Stimulated activated naive CD8-positive, alpha-beta T cell treated with anti-CD3 and anti-CD28 coated beads, Interleukin-15, amount 100 ng/mL, for 72 hours (primary cell): ENCODE data around the gene MAP3K20.
A peak's percentile ranks its signal among the peaks of the same experiment; 100 is the strongest.
"Not testable (repeated sequence)": the region's sequence is repeated elsewhere in the genome, so short reads cannot be mapped to it uniquely, and the experiment has no call there.

Source experiments
- ATAC-seq: fragments of 150-1000 bp; cut with Tn5 transposase; 2 replicates; pipeline ENCODE4 v1.10.0; 2021; ENCODE audit warnings: mild to moderate bottlenecking, moderate library complexity
- DNase-seq, 2 donors: peaks; one replicate each; pipeline ENCODE4 v3.0.0; 2021 to 2022
- H3K27ac Mint-ChIP-seq, 2 donors: one replicate each; pipeline ENCODE4 v1.8.0; 2022; ENCODE audit warnings: mild to moderate bottlenecking in 2 of 2, mixed read lengths in 2 of 2, moderate library complexity in 2 of 2
- H3K27me3 Mint-ChIP-seq: one replicate; pipeline ENCODE4 v1.8.0; 2022; ENCODE audit warnings: mixed read lengths
- H3K4me1 Mint-ChIP-seq: one replicate; pipeline ENCODE4 v1.8.0; 2022; ENCODE audit warnings: mild to moderate bottlenecking, mixed read lengths
- H3K4me3 Mint-ChIP-seq, 2 donors: one replicate each; pipeline ENCODE4 v1.8.0; 2022; ENCODE audit warnings: mild to moderate bottlenecking in 2 of 2, mixed read lengths in 2 of 2, moderate library complexity in 1 of 2
- H3K9me3 Mint-ChIP-seq, 2 donors: one replicate each; pipeline ENCODE4 v1.8.0; 2022; ENCODE audit warnings: mixed read lengths in 2 of 2

MAP3K20 gene

GRCh38 chr2:173282795-173283545 is 207.3 kb downstream of the MAP3K20 start:
- Mint-ChIP-seq H3K9me3 (no peaks in the 10 kb centered on the region), H3K27me3 (no peaks in the 10 kb centered on the region), H3K4me3 (no peak overlapping the region), H3K4me1 (peaks cover 10% of the 10 kb centered on the region), H3K27ac (peak overlapping the region in 1 of 2 donors; percentile 63)
- DNase-seq (no peak), ATAC-seq (no peak)

GRCh38 chr2:173286153-173286809 is 210.6 kb downstream of the MAP3K20 start:
- Mint-ChIP-seq H3K4me1 (peaks cover 5% of the 10 kb centered on the region), H3K9me3 (no peaks in the 10 kb centered on the region), H3K27ac (no peak overlapping the region), H3K27me3 (no peaks in the 10 kb centered on the region), H3K4me3 (no peak overlapping the region)
- peak; percentile 87 for ATAC-seq
- no peak for DNase-seq

- ATAC-seq (no peak), DNase-seq (no peak)
- H3K27ac Mint-ChIP-seq = no peak overlapping the region
- H3K27me3 Mint-ChIP-seq = no peaks in the 10 kb centered on the region
- no peaks in the 10 kb centered on the region for H3K9me3 Mint-ChIP-seq
- no peak overlapping the region for H3K4me3 Mint-ChIP-seq
- peaks cover 5% of the 10 kb centered on the region for H3K4me1 Mint-ChIP-seq
Measured at GRCh38 chr2:173287594-173287993, 211.9 kb downstream of the MAP3K20 start.

- H3K27ac Mint-ChIP-seq = no peak overlapping the region
- H3K9me3 Mint-ChIP-seq = no peaks in the 10 kb centered on the region
- peaks cover 5% of the 10 kb centered on the region for H3K4me1 Mint-ChIP-seq
- DNase-seq = no peak
- peak; percentile 58 for ATAC-seq
- no peaks in the 10 kb centered on the region for H3K27me3 Mint-ChIP-seq
- H3K4me3 Mint-ChIP-seq = no peak overlapping the region
Measured at GRCh38 chr2:173288561-173288960, 212.9 kb downstream of the MAP3K20 start.

GRCh38 chr2:173290046-173290445 is 214.4 kb downstream of the MAP3K20 start:
- peaks cover 5% of the 10 kb centered on the region for H3K4me1 Mint-ChIP-seq
- H3K27me3 Mint-ChIP-seq = no peaks in the 10 kb centered on the region
- H3K27ac Mint-ChIP-seq = no peak overlapping the region
- DNase-seq (no peak), ATAC-seq (no peak)
- no peak overlapping the region for H3K4me3 Mint-ChIP-seq
- no peaks in the 10 kb centered on the region for H3K9me3 Mint-ChIP-seq

- H3K27ac Mint-ChIP-seq = no peak overlapping the region
- H3K4me3 Mint-ChIP-seq = no peak overlapping the region
- H3K27me3 Mint-ChIP-seq = no peaks in the 10 kb centered on the region
- ATAC-seq (no peak), DNase-seq (no peak)
- peaks cover 5% of the 10 kb centered on the region for H3K4me1 Mint-ChIP-seq
- no peaks in the 10 kb centered on the region for H3K9me3 Mint-ChIP-seq
Measured at GRCh38 chr2:173290518-173290917, 214.9 kb downstream of the MAP3K20 start.

- Mint-ChIP-seq H3K9me3 (peaks cover 0 to 7% of the 10 kb centered on the region in 2 donors), H3K4me3 (no peak overlapping the region), H3K4me1 (peaks cover 3% of the 10 kb centered on the region), H3K27ac (no peak overlapping the region), H3K27me3 (no peaks in the 10 kb centered on the region)
- DNase-seq = no peak
- no peak for ATAC-seq
Measured at GRCh38 chr2:173291412-173291811, 215.8 kb downstream of the MAP3K20 start.

- peaks cover 15 to 51% of the 10 kb centered on the region in 2 donors for H3K9me3 Mint-ChIP-seq
- H3K27me3 Mint-ChIP-seq = no peaks in the 10 kb centered on the region
- no peak overlapping the region for H3K4me3 Mint-ChIP-seq
- H3K4me1 Mint-ChIP-seq = no peaks in the 10 kb centered on the region
- no peak for DNase-seq
- no peak for ATAC-seq
- H3K27ac Mint-ChIP-seq = no peak overlapping the region
Measured at GRCh38 chr2:173296235-173296634, 220.6 kb downstream of the MAP3K20 start.

GRCh38 chr2:173298536-173299097 is 223.0 kb downstream of the MAP3K20 start:
- H3K4me1 Mint-ChIP-seq = no peaks in the 10 kb centered on the region
- DNase-seq = no peak
- H3K4me3 Mint-ChIP-seq = no peak overlapping the region
- H3K9me3 Mint-ChIP-seq = peaks cover 15 to 54% of the 10 kb centered on the region in 2 donors
- no peak for ATAC-seq
- H3K27ac Mint-ChIP-seq = no peak overlapping the region
- no peaks in the 10 kb centered on the region for H3K27me3 Mint-ChIP-seq

DNA sequence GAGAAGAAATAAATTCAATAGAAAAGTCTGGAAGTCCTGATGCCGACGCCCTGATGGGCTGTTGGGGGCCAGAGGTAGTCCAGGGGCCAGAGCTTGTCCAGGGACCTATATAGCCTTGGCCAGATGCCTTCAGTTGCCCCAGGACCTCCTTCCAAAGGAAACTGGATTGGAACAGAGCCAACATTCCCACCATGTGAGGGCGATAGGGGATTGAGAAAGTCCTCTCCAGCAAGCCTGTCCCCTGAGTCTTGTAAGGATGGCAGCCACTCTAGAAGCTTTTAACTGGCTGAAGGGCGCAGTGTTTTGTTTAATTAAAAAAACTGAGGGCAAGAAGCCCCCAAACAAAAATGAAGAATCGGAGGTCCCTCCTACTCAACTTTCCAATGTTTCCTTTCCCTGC is 224.1 kb downstream of the MAP3K20 start:
- no peaks in the 10 kb centered on the region for H3K4me1 Mint-ChIP-seq
- H3K27ac Mint-ChIP-seq = no peak overlapping the region

GRCh38 chr2:173300458-173300857 is 224.8 kb downstream of the MAP3K20 start:
- Mint-ChIP-seq H3K27me3 (no peaks in the 10 kb centered on the region), H3K27ac (no peak overlapping the region), H3K9me3 (peaks cover 15 to 54% of the 10 kb centered on the region in 2 donors), H3K4me1 (no peaks in the 10 kb centered on the region), H3K4me3 (no peak overlapping the region)
- no peak for ATAC-seq
- no peak for DNase-seq

More for the DNA sequence above, 224.1 kb downstream of the MAP3K20 start:
- Mint-ChIP-seq H3K4me3 (no peak overlapping the region), H3K27me3 (no peaks in the 10 kb centered on the region), H3K9me3 (peaks cover 15 to 54% of the 10 kb centered on the region in 2 donors)
- no peak for DNase-seq
- no peak for ATAC-seq

- H3K27ac Mint-ChIP-seq, H3K27me3 Mint-ChIP-seq, DNase-seq, H3K4me3 Mint-ChIP-seq, H3K4me1 Mint-ChIP-seq, ATAC-seq: not testable (repeated sequence)
- peaks cover 15 to 45% of the 10 kb centered on the region in 2 donors for H3K9me3 Mint-ChIP-seq
Measured at GRCh38 chr2:173301549-173301948, 225.9 kb downstream of the MAP3K20 start.

- no peaks in the 10 kb centered on the region for H3K27me3 Mint-ChIP-seq
- H3K9me3 Mint-ChIP-seq = peaks cover 0 to 12% of the 10 kb centered on the region in 2 donors
- no peaks in the 10 kb centered on the region for H3K4me1 Mint-ChIP-seq
- DNase-seq (no peak), ATAC-seq (no peak)
- H3K4me3 Mint-ChIP-seq = no peak overlapping the region
- H3K27ac Mint-ChIP-seq = no peak overlapping the region
Measured at GRCh38 chr2:173305303-173305702, 229.7 kb downstream of the MAP3K20 start.

- Mint-ChIP-seq H3K4me3 (no peak overlapping the region), H3K27me3 (no peaks in the 10 kb centered on the region), H3K27ac (no peak overlapping the region), H3K9me3 (no peaks in the 10 kb centered on the region), H3K4me1 (no peaks in the 10 kb centered on the region)
- ATAC-seq = no peak
- DNase-seq = no peak
Measured at GRCh38 chr2:173307293-173307692, 231.6 kb downstream of the MAP3K20 start.

DNA sequence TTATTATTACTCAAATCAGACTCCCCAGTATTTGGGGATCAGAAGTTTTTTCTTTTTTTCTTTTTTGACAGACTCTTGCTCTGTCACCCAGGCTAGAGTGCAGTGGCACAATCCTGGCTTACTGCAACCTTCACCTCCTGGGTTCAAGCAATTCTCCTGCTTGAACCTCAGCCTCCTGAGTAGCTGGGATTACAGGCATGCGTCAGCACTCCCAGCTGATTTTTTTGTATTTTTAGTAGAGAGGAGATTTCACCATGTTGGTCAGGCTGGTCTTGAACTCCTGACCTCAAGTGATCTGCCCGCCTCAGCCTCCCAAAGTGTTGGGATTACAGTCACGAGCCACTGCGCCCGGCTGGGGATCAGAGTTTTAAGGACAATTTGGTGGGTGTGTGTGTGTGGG is 233.7 kb downstream of the MAP3K20 start:
- not testable (repeated sequence) for H3K4me1 Mint-ChIP-seq, H3K27me3 Mint-ChIP-seq, ATAC-seq, DNase-seq, H3K27ac Mint-ChIP-seq, H3K9me3 Mint-ChIP-seq, H3K4me3 Mint-ChIP-seq
